Measurements from ENCODE around the gene CYB5D1. TPM values are rescaled to one million over a fixed set of nuclear protein-coding genes. Genes with fewer than 3 reads are reported as not detected.

Gene CYB5D1
- total RNA-seq, 1 donor: 11.2 TPM

- no peak overlapping the region for H3K4me3 ChIP-seq (ENCODE audit: low read depth, low read length)
- TF ChIP-seq, protein P1, sequence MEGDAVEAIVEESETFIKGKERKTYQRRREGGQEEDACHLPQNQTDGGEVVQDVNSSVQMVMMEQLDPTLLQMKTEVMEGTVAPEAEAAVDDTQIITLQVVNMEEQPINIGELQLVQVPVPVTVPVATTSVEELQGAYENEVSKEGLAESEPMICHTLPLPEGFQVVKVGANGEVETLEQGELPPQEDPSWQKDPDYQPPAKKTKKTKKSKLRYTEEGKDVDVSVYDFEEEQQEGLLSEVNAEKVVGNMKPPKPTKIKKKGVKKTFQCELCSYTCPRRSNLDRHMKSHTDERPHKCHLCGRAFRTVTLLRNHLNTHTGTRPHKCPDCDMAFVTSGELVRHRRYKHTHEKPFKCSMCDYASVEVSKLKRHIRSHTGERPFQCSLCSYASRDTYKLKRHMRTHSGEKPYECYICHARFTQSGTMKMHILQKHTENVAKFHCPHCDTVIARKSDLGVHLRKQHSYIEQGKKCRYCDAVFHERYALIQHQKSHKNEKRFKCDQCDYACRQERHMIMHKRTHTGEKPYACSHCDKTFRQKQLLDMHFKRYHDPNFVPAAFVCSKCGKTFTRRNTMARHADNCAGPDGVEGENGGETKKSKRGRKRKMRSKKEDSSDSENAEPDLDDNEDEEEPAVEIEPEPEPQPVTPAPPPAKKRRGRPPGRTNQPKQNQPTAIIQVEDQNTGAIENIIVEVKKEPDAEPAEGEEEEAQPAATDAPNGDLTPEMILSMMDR (IDR thresholded peaks at IDR 0.05; ENCODE audit: insufficient read depth, low read depth, low read length): no peak
- DNase-seq (ENCODE audit: low read depth): no peak
Observed at GRCh38 chr17:7903154-7904103, 45.6 kb downstream of the CYB5D1 start.

- TF ChIP-seq, protein P1 (IDR thresholded peaks at IDR 0.05; ENCODE audit: insufficient read depth, low read depth, low read length): no peak
- no peak for DNase-seq (ENCODE audit: low read depth)
- H3K4me3 ChIP-seq (ENCODE audit: low read depth, low read length): no peak overlapping the region
Observed at GRCh38 chr17:7909089-7909488, 51.3 kb downstream of the CYB5D1 start.

DNA sequence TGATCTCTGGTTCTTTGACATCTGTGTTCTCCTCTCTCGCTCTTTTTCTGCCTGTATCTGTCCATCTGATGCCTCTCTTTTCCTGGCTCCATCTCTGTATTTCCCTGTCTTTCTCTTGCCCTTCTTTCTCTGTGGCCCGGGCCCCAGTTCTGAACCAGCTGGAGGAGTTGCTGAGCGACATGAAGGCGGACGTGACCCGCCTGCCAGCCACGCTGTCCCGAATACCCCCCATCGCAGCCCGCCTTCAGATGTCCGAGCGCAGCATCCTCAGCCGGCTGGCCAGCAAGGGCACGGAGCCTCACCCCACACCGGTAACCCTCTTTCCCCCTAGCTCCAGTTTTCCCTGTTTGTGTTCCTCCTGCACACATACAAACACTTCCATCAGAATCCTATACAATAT is 52.5 kb downstream of the CYB5D1 start:
- no peak for DNase-seq (ENCODE audit: low read depth)
- TF ChIP-seq, protein P1 (IDR thresholded peaks at IDR 0.05; ENCODE audit: insufficient read depth, low read depth, low read length): no peak
- H3K4me3 ChIP-seq (ENCODE audit: low read depth, low read length): no peak overlapping the region

GRCh38 chr17:7910711-7911110 is 52.9 kb downstream of the CYB5D1 start:
- H3K4me3 ChIP-seq (ENCODE audit: low read depth, low read length): no peak overlapping the region
- TF ChIP-seq, protein P1 (IDR thresholded peaks at IDR 0.05; ENCODE audit: insufficient read depth, low read depth, low read length): no peak
- DNase-seq (ENCODE audit: low read depth): no peak

GRCh38 chr17:7911116-7911515 is 53.3 kb downstream of the CYB5D1 start:
- TF ChIP-seq, protein P1 (IDR thresholded peaks at IDR 0.05; ENCODE audit: insufficient read depth, low read depth, low read length): no peak
- no peak for DNase-seq (ENCODE audit: low read depth)
- H3K4me3 ChIP-seq (ENCODE audit: low read depth, low read length): no peak overlapping the region

Small RNAs within 50 kb of the gene (small RNA-seq; reads per million reads assigned to genes)
- 3.9 reads per million, percentile 76 among the genes with 10 or more reads in this experiment for gene SCARNA21

Other genes starting within 250 kb of the CYB5D1 start
- 37.4 and 39.7 TPM in 2 replicates for gene FXR2, start 243.1 kb upstream of the CYB5D1 start, total RNA-seq
- 23.3 and 37.0 TPM in 2 replicates for gene SAT2, start 230.2 kb upstream of the CYB5D1 start, total RNA-seq
- gene SHBG, start 227.9 kb upstream of the CYB5D1 start, total RNA-seq: 0.64 and 0.86 TPM in 2 replicates
- gene ATP1B2, start 207.1 kb upstream of the CYB5D1 start, total RNA-seq: not detected in 2 replicates
- gene TP53, start 170.5 kb upstream of the CYB5D1 start, total RNA-seq: 50.6 and 79.5 TPM in 2 replicates
- 5.2 and 6.0 TPM in 2 replicates for gene WRAP53, start 169.5 kb upstream of the CYB5D1 start, total RNA-seq
- gene EFNB3, start 152.8 kb upstream of the CYB5D1 start, total RNA-seq: 0.32 and 0.43 TPM in 2 replicates
- under 0.01 and 0.43 TPM in 2 replicates for gene DNAH2, start 140.3 kb upstream of the CYB5D1 start, total RNA-seq
- 3.0 and 5.8 TPM in 2 replicates for gene KDM6B, start 23.8 kb upstream of the CYB5D1 start, total RNA-seq
- gene TMEM88, start 2.9 kb upstream of the CYB5D1 start, total RNA-seq: 0.43 and 1.3 TPM in 2 replicates
- gene NAA38, start 444 bp upstream of the CYB5D1 start, total RNA-seq: 55.3 and 73.1 TPM in 2 replicates
- gene CHD3, start 30.8 kb downstream of the CYB5D1 start, total RNA-seq: 103 and 111 TPM in 2 replicates
- gene RNF227, start 58.3 kb downstream of the CYB5D1 start, total RNA-seq: 2.2 and 4.2 TPM in 2 replicates
- 1.3 and 1.7 TPM in 2 replicates for gene KCNAB3, start 71.9 kb downstream of the CYB5D1 start, total RNA-seq
- gene TRAPPC1, start 73.9 kb downstream of the CYB5D1 start, total RNA-seq: 42.7 and 47.4 TPM in 2 replicates
- gene CNTROB, start 74.2 kb downstream of the CYB5D1 start, total RNA-seq: 21.3 and 25.5 TPM in 2 replicates
- under 0.01 TPM in 1 of 2 replicates, not detected in the other for gene GUCY2D, start 144.6 kb downstream of the CYB5D1 start, total RNA-seq
- gene ALOX15B, start 181.1 kb downstream of the CYB5D1 start, total RNA-seq: not detected in 2 replicates
- gene ALOX12B, start 229.7 kb downstream of the CYB5D1 start, total RNA-seq: not detected in 2 replicates